Fibroblast of pulmonary artery (primary cell): Measurements from ENCODE around the gene CALHM1.
A peak's percentile ranks its signal among the peaks of the same experiment; 100 is the strongest.

Experiments
- DNase-seq: peaks from one replicate; pipeline ENCODE4 v3.0.0-alpha.2; 2010; ENCODE audit warnings: low read depth
- H3K4me3 ChIP-seq: replicated peaks from 2 replicates; pipeline ENCODE4 v1.5.1; 2011; ENCODE audit warnings: low read depth, mild to moderate bottlenecking, control low read depth, low read length, moderate library complexity
- TF ChIP-seq, protein P1 (sequence below): IDR thresholded peaks from 2 replicates; pipeline ENCODE4 v1.5.1; 2011; ENCODE audit warnings: mild to moderate bottlenecking, control low read depth, low read length, inconsistent platforms; ENCODE audit errors: missing control alignments

CALHM1 gene

DNA sequence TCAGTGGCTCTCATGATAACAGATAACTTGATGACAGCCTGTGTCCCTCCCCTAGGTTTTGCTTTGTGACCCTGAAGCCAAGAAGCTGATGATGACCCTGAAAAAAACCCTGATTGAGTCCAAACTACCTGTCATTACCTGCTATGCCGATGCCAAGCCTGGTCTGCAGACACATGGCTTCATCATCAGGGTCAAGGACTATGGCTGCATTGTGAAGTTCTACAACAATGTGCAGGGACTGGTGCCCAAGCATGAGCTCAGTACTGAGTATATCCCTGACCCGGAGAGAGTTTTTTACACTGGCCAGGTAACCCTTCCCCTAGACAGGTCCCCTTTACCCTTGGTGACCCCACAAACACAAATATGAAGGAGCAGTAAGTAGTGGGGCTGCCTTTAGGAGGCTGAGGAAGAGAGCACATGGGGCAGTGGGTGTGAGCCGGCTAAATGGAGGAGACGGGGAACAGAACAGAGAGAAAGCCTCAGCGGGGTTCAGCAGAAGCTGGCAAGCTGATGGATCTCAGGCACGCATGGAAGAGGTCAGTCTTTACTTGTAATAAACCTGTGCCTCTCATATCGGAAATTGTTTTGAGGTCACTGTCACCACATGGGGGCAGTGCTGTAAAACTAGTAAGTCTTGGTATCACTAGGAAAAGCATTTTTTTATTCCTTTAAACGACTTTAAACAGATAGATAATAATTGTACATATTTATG lies 42.1 kb downstream of the CALHM1 start:
- DNase-seq: peak; percentile 84

DNA sequence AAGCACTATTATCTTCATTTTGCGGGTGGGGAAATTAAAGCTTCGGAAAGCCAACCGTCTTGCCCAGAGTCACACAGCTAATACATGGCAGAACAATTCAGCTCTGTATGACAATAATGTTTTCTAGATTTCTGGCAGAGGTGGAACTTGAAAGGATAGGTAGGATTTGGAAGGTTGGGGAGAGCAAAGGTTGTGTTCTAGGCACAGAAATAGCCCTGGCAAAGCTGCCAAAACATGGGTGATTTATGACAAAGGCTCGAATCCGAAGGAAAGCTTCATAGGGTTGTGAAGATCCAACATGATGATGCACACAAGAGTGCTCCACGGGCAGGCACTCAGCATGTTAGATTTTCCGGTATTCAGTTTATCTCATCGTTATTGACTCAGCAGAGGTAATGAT lies 43.1 kb downstream of the CALHM1 start:
- DNase-seq: no peak
- H3K4me3 ChIP-seq: no peak overlapping the region
- TF ChIP-seq, protein P1, sequence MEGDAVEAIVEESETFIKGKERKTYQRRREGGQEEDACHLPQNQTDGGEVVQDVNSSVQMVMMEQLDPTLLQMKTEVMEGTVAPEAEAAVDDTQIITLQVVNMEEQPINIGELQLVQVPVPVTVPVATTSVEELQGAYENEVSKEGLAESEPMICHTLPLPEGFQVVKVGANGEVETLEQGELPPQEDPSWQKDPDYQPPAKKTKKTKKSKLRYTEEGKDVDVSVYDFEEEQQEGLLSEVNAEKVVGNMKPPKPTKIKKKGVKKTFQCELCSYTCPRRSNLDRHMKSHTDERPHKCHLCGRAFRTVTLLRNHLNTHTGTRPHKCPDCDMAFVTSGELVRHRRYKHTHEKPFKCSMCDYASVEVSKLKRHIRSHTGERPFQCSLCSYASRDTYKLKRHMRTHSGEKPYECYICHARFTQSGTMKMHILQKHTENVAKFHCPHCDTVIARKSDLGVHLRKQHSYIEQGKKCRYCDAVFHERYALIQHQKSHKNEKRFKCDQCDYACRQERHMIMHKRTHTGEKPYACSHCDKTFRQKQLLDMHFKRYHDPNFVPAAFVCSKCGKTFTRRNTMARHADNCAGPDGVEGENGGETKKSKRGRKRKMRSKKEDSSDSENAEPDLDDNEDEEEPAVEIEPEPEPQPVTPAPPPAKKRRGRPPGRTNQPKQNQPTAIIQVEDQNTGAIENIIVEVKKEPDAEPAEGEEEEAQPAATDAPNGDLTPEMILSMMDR: no peak

More for the DNA sequence above, 42.1 kb downstream of the CALHM1 start:
- TF ChIP-seq, protein P1: peak; percentile 61
- no peak overlapping the region for H3K4me3 ChIP-seq

DNA sequence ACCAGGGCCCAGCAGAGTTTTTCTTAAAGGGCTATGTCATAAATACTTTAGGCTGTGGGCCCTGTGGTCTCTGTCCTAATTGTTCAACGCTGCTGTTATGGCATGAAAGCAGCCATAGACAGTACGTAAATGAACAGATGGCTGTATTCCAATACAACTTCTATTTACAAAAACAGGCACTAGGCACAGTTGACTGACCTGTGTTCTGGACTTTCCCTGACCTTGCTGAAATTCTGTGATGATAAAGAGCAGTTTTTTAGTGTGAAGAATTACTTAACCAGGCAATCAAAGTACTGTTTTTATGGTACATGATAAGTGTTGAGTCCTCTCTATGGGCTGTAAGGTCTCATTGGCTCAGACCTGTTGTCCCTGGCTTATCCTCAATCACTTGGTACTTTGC lies 45.1 kb downstream of the CALHM1 start:
- TF ChIP-seq, protein P1: no peak
- no peak for DNase-seq
- H3K4me3 ChIP-seq: no peak overlapping the region
